Measurements from ENCODE around the gene GGT6.

Gene GGT6

GRCh38 chr17:4527566-4528125 lies 32.7 kb downstream of the GGT6 start:
- H3K79me2 ChIP-seq (ENCODE audit: insufficient read depth, low read length) = no peaks in the 10 kb centered on the region
- H4K20me1 ChIP-seq (ENCODE audit: insufficient read depth, low read length) = no peaks in the 10 kb centered on the region
- H3F3A ChIP-seq (ENCODE audit: insufficient read depth, low read length) = no peaks in the 10 kb centered on the region
- no peak overlapping the region for H3K4me2 ChIP-seq (ENCODE audit: low read length)
- no peaks in the 10 kb centered on the region for H3K36me3 ChIP-seq (ENCODE audit: insufficient read depth, low read length)
- H2AFZ ChIP-seq (ENCODE audit: low read length) = no peak overlapping the region
- peaks cover 17% of the 10 kb centered on the region for H3K4me1 ChIP-seq (ENCODE audit: insufficient read depth, low read length, severe bottlenecking)
- no peaks in the 10 kb centered on the region for H3K9me2 ChIP-seq (ENCODE audit: low read depth, low read length)
- H3K9ac ChIP-seq (ENCODE audit: low read length) = no peak overlapping the region
- TF ChIP-seq EZH2 (IDR thresholded peaks at IDR 0.05; ENCODE audit: borderline replicate concordance, low read length) = no peak
- TF ChIP-seq, protein P1, sequence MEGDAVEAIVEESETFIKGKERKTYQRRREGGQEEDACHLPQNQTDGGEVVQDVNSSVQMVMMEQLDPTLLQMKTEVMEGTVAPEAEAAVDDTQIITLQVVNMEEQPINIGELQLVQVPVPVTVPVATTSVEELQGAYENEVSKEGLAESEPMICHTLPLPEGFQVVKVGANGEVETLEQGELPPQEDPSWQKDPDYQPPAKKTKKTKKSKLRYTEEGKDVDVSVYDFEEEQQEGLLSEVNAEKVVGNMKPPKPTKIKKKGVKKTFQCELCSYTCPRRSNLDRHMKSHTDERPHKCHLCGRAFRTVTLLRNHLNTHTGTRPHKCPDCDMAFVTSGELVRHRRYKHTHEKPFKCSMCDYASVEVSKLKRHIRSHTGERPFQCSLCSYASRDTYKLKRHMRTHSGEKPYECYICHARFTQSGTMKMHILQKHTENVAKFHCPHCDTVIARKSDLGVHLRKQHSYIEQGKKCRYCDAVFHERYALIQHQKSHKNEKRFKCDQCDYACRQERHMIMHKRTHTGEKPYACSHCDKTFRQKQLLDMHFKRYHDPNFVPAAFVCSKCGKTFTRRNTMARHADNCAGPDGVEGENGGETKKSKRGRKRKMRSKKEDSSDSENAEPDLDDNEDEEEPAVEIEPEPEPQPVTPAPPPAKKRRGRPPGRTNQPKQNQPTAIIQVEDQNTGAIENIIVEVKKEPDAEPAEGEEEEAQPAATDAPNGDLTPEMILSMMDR (IDR thresholded peaks at IDR 0.05; ENCODE audit: low read length) = no peak
- H3K27me3 ChIP-seq (ENCODE audit: insufficient read depth, low read length) = peaks cover 4% of the 10 kb centered on the region; the same call in 1 of the 2 replicates
- no peak overlapping the region for H3K27ac ChIP-seq (ENCODE audit: low read depth, low read length, poor library complexity, severe bottlenecking)
- no peaks in the 10 kb centered on the region for H3K9me3 ChIP-seq (ENCODE audit: low read length)
- no peak overlapping the region for H3K4me3 ChIP-seq (ENCODE audit: low read depth, low read length, poor library complexity, severe bottlenecking)

GRCh38 chr17:4527134-4527533 lies 33.2 kb downstream of the GGT6 start:
- no peak overlapping the region for H3K27ac ChIP-seq (ENCODE audit: low read depth, low read length, poor library complexity, severe bottlenecking)
- TF ChIP-seq EZH2 (IDR thresholded peaks at IDR 0.05; ENCODE audit: borderline replicate concordance, low read length) = no peak
- TF ChIP-seq, protein P1 (IDR thresholded peaks at IDR 0.05; ENCODE audit: low read length) = no peak
- no peak overlapping the region for H3K4me3 ChIP-seq (ENCODE audit: low read depth, low read length, poor library complexity, severe bottlenecking)
- no peak overlapping the region for H3K9ac ChIP-seq (ENCODE audit: low read length)
- H3K9me2 ChIP-seq (ENCODE audit: low read depth, low read length) = no peaks in the 10 kb centered on the region
- no peaks in the 10 kb centered on the region for H3K9me3 ChIP-seq (ENCODE audit: low read length)
- H3K79me2 ChIP-seq (ENCODE audit: insufficient read depth, low read length) = no peaks in the 10 kb centered on the region
- H3K27me3 ChIP-seq (ENCODE audit: insufficient read depth, low read length) = no peaks in the 10 kb centered on the region; the same call in 1 of the 2 replicates
- H3F3A ChIP-seq (ENCODE audit: insufficient read depth, low read length) = no peaks in the 10 kb centered on the region
- H3K36me3 ChIP-seq (ENCODE audit: insufficient read depth, low read length) = no peaks in the 10 kb centered on the region
- no peaks in the 10 kb centered on the region for H4K20me1 ChIP-seq (ENCODE audit: insufficient read depth, low read length)
- no peak overlapping the region for H3K4me2 ChIP-seq (ENCODE audit: low read length)
- H2AFZ ChIP-seq (ENCODE audit: low read length) = no peak overlapping the region
- H3K4me1 ChIP-seq (ENCODE audit: insufficient read depth, low read length, severe bottlenecking) = peaks cover 18% of the 10 kb centered on the region

DNA sequence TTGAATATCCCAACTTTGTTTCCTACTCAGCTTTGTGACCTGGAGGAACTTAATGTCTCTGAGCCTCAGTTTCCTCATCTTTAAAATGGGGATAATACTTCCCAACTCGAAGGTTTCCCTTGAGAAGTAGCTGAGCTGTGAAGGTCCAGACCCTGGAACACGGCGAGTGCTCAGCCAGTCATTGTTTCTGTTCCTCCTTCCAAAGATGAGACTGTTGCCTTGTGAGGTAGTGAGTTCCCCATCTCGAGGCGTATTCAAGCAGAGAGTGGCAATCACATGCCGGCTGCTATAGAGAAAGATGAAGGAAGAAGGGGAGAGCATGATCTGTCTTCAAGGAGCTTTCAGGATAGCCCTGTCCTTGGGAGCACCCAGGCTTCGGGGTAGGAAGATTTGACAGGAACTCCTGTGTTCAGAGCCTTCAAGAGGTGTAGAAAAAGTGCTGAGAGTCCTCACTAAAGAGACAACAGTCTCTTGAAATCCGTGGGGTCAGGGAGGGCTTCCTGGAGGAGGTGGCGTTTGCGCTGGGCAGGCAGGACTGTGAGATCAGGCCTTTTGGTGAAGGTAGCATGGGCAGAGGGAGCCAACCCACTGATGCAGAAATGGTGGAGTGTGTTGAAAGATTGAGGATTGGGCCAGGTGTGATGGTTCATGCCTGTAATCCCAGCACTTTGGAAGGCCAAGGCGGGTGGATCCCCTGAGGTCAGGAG lies 34.5 kb downstream of the GGT6 start:
- Histone ChIP-seq H3F3A (ENCODE audit: insufficient read depth, low read length) (no peaks in the 10 kb centered on the region), H3K4me2 (ENCODE audit: low read length) (no peak overlapping the region), H3K9me2 (ENCODE audit: low read depth, low read length) (no peaks in the 10 kb centered on the region), H3K9me3 (ENCODE audit: low read length) (no peaks in the 10 kb centered on the region), H4K20me1 (ENCODE audit: insufficient read depth, low read length) (no peaks in the 10 kb centered on the region), H3K27ac (ENCODE audit: low read depth, low read length, poor library complexity, severe bottlenecking) (no peak overlapping the region), H3K36me3 (ENCODE audit: insufficient read depth, low read length) (no peaks in the 10 kb centered on the region), H3K4me1 (ENCODE audit: insufficient read depth, low read length, severe bottlenecking) (peaks cover 18% of the 10 kb centered on the region), H3K4me3 (ENCODE audit: low read depth, low read length, poor library complexity, severe bottlenecking) (no peak overlapping the region), H3K9ac (ENCODE audit: low read length) (no peak overlapping the region), H2AFZ (ENCODE audit: low read length) (no peak overlapping the region), H3K27me3 (ENCODE audit: insufficient read depth, low read length) (no peaks in the 10 kb centered on the region), H3K79me2 (ENCODE audit: insufficient read depth, low read length) (no peaks in the 10 kb centered on the region)
- TF ChIP-seq, protein P1 (IDR thresholded peaks at IDR 0.05; ENCODE audit: low read length) = no peak
- TF ChIP-seq EZH2 (IDR thresholded peaks at IDR 0.05; ENCODE audit: borderline replicate concordance, low read length) = no peak

Data from OCI-LY1 (cell line).